UCSD-AML1 (cell line): ENCODE measurements around the gene LAMC1.

Experiments
- DNase-seq: peaks from one replicate; lab custom pipeline; 2025; ENCODE audit not compliant: unreplicated experiment; lab: John Stamatoyannopoulos, UW

Gene LAMC1

DNA sequence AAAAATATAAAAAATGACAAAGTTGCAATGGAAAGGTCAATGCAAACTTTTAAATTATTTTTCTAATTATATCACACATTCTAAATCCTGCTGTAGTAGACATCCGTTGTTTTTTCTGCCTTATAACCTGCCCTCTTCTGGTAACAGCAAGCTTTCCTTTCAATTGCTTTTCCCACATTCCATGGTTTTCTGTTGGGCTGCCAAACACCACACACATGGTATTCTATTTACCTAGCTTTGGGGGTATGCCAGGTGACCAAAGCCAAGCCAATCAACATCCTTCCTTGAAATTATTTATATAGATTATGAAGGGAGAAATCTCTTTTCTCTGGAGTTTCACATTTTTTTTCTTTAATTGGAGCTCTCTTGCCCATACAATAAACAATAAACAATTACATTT is 3.4 kb upstream of the LAMC1 start:
- DNase-seq = no peak

DNA sequence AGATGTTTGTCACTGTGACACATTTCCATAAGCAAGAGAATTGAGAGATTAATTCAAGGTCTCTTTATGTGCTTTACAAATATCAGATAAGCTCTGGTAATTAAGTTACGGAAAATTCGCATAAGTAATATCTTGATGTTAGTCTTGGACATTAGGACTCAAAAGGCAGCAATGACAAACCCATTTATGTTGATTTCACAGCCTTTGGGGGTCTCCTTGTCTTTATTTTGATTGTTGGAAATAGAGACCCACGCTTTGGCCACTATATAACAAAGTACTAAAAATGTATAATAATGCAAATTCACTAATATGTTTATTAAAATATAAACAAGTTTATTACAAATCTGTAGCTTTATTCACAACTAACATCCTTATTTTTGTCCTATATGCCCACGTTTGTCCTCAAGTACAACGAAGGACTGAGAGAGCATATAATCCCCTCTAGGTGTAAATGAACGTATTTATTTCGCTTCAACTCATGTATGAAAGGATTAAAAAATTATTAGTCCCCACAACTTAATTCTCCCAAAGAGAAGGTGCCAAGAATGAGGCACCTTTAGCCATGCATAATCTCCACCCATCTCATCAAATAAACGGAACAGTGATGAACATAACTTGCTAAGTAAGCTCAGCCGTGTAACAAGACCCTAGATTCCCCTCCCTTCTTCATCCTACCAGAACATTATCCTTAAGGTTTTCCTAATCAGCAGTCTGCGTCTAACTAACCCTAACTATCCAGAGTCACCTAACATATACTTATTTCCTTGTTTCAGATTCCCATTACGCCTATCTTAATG is 1.6 kb upstream of the LAMC1 start:
- no peak for DNase-seq

DNA sequence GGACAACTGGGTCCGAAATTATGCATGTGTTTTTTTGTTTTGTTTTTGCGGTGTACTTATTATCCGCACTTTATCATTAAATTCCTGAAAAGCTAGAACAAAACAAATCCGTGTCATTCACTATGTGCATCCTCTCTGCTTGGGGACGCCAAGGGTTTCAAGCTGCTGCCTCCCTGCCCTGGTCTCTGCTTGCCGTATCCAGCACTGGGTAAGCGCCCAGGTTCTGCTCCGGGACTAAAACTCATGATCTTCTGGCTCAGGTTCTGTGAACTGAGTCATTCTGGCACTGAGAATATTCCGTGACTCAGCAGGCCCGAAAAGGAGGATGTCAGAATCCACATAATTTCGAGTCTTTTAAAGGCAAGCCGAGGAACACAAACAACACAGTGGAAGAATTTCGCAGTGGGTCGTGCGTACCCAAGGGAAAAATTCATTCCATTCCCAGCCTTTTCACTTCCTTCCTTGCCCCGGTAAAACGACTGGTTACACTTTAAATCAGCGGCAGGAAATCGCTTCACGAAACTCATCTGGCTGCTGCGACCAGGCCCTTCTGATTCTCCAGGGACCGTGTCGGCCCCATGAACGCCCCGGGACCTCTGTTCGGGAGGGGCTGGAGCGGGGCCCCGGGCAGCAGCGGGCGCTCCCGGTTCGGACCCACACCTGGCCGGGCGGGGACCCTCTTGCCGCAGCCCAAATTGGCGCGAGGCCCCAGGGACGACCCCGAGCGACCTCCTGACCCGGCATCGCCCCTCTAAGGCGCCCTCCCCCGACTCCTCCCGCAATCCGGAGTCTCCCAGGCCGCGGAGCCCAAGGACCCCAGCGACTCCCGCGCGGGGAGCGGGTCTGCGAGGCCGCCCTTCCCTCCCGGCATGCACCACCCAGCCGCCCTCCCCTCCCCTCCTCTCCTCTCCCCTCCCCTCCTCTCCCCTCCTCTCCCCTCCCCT is 746 bp upstream of the LAMC1 start:
- no peak for DNase-seq

DNA sequence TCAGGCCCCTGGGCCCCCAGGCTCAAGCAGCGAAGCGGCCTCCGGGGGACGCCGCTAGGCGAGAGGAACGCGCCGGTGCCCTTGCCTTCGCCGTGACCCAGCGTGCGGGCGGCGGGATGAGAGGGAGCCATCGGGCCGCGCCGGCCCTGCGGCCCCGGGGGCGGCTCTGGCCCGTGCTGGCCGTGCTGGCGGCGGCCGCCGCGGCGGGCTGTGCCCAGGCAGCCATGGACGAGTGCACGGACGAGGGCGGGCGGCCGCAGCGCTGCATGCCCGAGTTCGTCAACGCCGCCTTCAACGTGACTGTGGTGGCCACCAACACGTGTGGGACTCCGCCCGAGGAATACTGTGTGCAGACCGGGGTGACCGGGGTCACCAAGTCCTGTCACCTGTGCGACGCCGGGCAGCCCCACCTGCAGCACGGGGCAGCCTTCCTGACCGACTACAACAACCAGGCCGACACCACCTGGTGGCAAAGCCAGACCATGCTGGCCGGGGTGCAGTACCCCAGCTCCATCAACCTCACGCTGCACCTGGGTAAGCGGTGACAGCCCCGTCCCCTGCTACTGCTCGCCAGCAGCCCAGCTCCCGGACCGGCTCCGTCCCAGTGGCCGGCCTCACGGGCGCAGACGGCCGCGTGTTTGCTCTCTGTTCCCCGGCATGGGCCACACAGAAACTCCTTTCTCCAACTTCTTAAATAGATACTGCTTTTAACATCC is 539 bp downstream of the LAMC1 start:
- DNase-seq = no peak

DNA sequence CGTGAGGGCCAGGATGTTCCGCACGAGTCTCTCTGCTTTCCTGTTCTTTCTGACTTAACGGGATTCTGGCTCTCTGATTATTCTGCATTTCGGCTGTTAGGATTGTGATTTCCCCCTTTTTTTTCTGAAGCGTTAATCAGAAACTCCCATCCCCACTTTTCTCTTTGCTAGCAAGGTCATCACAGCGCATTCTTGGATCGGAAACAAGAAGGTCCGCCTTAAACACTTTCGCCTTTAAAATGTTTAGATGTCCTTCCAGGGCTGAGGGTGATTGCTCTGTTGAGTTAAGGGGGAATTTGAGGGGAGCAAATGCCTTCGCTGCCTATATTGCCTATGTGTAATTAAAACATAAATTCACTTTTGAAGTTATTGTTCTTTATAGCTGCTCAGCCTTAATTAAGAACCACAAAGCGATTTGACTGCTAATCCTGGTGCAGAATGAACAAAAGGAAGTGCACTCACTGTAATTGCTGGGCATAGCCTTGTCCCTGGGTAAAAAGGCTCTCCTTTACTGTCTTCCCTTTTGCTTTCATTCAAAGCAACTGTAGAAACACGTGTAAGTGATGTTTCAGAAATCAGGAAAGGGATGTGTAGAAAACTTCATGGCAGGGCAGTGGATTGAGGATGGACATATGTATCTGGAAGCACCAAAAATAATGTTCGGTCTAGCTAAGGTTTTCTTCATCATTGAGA is 1.2 kb downstream of the LAMC1 start:
- DNase-seq = no peak

DNA sequence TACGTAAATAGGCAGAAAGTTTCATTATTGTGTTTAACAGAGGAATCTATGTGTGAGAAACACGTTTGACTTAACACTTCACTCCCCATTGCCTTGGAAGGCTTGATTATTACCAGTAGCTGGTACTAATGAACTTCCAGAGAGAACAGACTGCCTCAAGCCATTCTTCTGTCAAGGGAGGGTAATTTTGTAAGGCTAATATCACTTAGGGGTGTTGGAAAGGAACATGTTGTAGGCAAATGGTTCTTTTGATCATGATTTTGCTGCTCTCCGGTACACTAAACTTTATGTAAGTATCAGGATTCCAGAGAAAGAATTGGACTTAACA is 1.8 kb downstream of the LAMC1 start:
- DNase-seq = no peak

DNA sequence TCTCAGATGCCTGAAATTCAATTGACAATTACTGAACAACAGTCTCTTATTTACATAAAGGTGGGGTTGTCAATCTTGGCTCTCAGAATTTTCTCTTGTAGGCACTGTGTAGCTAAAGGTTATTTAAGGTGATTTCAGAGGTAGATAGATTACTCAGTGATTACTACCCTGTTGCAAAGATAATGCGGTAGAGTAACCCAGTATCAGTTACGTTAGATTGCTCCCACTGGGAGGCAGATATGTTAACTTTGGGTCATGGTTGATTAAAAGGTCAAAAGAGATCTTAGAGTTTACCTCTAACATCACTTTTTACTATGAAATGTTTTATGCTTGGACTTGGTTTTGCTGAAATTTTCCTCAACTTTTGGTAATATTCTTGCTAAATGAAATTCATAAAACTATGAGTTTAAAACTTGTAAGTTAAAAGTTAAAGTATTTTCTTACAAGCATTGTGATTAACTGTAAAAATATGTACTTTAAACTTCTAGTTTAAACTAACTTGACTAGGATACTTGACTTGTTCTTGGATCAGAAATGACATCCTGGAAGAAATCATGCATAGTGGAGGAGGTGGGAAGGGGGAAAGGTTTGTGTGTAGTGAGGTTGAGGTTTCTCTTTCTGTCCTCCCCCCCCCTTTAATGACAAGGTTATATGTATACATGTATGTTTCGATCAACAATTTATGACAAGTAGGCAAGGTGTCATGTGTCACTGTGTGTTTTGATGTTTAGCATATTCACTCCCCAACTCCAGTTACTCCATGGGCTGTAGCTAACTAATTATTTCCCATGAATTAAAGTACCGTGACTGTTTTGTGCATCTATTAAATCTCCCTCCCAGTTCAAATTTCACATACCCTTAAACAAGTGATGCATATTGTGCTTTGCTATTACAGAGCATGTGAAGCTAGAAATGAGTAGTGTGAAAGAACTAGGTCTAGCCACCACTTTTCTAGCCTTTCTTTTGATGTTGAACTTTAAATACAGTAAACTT is 2.9 kb downstream of the LAMC1 start:
- no peak for DNase-seq

DNA sequence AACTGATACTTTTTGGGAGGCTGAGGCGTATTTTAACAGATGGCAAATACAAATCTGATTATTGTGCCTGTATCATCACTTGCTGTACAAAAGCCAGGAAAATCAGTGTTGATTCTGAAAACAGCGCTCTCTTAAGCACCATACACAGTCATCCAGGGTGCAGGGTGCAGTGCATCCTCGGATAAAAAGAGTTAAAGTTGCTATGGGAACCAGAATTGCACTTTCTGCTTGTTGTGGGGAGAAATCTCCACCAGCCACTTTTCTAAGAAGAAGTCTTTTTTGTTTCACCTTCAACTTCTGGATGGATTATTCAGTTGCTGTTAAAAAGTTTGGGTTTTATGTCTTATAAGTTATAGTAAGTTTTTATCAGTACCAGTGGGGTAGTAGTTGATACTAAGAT is 3.8 kb downstream of the LAMC1 start:
- no peak for DNase-seq

DNA sequence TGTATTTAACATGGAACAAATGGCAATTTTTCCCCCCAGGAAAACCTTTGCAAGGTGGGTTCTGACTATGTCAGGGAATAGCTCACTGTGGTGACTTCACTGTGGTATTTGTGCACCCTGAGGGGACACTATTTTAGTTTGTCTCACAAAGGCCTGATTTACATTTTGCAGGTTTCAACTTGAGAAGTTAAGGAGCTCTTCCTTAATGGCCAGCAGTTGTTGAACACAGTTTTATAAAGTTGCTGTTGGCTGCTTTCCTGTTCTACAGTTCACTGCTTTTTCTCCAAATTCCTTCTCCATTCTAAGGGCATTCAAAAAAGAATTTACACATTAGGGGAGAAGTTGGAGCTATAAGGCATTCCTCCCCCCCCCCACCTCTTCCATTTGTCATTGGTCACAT is 4.6 kb downstream of the LAMC1 start:
- no peak for DNase-seq

DNA sequence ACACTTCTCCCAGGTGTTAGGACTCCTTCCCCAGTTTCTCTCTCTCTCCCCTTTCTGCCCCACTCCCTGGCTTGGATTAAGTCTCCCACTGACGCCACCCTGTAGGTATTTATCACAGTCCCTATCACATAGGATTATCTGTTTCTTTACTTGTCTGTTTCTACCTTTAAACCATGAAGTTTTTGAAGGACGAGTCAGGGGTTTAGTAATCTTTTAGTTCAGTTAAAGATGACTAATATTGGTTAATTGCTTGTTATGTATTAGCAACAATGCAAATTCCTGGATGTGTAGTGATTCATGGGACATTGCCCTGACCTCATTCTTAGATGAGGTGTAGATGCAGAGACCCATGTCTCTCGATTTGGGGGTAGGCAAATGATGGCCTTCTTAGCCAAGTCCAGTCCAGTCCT is 6.4 kb downstream of the LAMC1 start:
- DNase-seq = no peak

DNA sequence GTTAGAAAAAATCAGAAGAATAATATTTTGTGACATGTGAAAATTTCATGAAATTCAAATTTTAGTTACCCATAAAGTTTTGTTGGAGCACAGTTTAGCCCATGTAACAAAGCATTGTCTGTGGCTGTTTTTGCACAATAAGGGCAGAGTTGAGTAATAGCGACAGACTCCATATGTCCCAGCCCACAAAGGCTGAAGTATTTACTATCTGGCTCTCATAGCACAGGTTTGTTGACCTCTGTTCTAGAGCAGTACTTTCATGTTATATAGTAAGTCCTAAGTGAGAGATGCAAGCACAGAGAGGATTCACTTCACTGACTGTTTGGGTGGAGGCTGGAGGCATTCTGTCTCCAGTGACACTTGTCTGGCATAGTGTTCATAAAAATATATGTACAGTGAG is 6.8 kb downstream of the LAMC1 start:
- DNase-seq = no peak

DNA sequence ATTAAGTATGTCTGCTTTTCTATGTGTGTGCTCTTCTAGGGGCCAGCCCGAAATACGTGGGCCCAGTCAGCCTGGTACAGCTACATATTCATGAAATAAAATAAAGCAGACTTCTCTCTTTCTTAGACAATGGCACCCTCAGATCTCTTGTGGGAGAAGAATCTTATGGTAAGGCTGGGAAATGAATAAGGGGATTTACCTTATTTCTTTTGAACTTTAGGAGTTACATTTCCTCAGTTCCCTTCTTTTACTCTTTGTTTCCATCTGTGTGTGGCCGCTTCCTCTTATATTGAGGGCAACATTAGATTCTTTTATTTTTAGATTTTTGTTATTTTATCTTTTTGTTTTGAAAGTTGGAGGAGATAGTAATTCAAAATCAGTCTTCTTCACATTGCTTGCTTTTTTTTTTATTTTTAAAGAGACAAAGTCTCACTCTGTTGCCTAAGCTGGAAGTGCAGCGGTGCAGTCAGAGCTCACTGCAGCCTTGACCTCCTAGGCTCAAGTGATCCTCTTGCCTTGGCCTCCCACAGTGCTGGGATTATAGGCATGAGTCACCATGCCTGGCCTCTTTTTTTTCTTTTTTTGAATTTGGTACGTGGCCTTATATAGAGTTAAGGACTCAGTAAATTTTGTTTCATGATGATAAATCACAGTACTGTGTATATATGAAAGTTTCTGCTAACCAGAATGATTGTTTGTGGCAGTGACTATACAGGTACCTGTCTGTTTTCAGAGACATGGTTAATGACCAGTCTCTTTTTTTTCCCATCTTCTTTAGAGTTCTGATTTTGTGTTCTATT is 9.1 kb downstream of the LAMC1 start:
- DNase-seq = no peak

DNA sequence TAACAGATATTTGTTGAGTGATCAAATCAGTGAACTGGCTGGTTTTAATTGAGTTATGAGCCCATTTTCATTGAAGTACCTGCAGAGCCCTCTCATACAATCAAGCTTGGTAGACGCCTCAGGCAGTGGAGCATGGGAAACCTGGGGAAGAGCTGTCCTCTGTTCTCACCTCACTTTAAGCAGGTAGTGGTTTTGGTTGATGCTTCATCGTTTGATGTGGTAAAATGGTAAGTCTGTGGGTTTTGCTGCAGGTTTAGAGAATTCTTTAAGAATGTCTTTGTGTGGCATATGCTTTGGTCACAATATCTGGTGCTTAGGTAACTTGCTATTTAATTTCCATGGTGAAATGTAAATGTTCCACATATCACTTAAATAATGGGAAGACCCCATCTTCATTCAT is 10.0 kb downstream of the LAMC1 start:
- no peak for DNase-seq

DNA sequence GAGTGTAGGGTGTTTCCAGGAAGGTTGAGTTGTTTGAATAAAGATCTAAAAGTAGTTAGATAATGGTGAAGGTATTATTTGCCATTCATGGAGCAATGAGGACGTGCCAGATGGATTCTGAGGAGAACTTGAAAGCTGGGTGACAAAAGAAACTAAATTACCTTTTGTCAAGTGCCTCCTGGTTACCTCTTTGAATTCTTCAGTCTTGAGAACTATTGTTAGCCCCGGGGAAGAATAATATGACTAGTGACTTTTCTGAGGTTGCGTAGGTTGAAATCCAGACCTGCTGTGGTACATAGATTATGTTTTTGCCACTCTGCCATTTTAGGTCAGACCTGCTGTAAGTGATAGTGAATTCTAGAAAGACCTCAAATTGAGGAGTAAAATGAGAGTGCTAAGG is 11.5 kb downstream of the LAMC1 start:
- no peak for DNase-seq

DNA sequence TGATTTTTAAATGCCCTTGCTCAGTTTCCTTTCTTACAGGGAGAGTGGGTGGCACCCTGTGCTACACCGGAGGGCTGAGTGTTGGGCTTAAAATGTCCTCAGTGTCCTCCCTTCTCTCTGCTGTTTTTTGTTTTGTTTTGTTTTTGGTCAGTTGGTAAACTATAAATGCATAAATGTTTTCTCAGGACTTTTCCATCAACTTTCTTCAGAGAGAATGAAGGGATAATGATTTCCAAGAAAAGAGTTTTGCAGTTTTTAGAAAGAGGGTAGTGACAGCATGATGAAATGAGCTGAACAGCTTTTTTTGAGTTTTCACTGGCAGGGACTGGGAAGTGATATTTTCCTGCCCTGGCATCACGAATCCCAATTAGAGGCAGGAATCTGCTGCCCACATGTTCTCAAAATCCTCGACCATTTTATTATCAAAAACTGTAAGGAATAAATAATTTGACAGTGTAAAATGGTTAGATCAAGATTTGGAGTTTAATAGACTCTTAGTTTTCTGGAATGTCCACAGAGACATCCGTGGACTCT is 15.2 kb downstream of the LAMC1 start:
- no peak for DNase-seq

DNA sequence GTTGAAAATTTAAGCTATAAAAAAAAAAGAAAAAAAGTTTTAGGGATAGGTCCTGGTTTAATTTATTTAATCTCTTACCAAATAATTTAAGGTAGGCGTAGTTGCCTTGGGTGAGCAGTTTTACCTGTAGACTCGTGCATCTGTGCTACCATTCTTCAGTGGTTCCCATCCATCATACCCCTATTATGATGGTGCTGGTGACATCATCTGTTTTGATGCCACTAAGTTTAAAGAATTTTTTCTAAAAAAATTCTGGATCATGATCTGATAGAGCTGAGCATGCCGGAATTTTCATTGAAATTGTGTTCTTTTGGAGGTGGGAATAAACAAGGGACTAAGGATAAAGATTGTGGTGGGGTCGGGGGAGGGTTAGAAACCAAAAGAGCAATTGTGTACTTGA is 15.7 kb downstream of the LAMC1 start:
- DNase-seq = no peak

DNA sequence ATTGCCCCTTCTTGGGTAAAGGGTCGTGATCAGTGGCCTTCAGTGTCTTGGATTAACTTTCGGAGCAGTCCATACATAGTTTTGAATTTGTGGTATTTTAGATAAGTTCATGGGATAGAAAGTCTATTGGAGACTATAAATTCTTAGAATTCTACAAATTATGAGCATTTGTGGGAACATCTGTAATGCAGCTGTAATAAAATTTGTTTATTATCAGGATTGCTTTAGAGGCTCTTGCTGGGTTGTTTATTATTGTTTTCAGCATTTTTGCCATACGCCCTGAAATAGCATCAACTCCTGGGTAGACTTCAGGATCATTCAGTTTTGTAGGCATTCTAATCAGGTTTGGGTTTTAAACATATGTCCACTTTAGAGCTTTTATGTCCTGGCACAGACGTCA is 16.1 kb downstream of the LAMC1 start:
- DNase-seq = no peak

DNA sequence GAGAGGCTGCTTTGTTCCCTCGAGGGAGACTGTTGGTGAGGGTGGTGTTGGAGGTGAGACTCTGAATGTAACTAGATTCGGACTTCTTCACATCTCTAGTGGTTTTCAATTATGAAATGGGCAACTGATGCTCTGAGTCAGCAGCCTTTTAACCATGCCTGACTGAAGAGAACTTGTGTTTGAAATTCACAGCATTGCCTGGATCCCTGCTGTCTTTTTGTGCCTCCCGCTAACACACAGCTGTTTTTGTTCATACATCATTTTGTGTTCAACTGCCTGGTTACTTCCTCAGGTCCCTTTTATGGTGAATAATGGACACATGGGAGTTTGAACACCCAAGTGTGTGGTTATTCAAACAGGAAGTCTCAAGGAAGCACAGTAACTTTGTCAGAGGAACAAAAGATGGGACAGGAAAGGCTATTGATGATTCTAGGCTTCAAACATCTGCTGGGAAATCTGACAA is 16.8 kb downstream of the LAMC1 start:
- DNase-seq = no peak

DNA sequence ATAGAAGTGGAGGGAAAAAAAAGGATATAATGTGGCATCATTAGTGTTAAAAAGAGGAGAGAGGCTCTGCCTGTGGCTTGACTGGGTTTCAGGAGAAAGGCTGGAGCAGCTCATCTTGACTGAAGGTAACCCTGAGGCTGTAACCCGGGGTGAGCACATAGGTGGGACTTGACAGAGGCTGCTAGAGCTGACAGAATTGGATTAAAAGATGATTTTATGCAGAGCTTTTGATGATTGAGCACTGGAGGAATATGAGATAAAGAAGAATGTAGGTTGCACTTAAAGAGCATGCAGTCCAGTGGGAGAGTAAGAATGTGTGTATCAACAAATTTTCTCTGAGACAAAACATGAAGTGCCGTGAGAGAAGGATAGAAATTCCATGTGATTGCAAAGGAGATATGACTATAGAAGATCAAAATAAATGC is 17.3 kb downstream of the LAMC1 start:
- no peak for DNase-seq
